GM19193 (cell line): ENCODE results near the gene RPL18A.

Experiments used
- POLR2A ChIP-seq: IDR thresholded peaks from 4 replicates; pipeline ENCODE4 v1.6.1; 2011; ENCODE audit not compliant: insufficient read depth, insufficient read length; ENCODE audit errors: extremely low read depth

Gene RPL18A

DNA sequence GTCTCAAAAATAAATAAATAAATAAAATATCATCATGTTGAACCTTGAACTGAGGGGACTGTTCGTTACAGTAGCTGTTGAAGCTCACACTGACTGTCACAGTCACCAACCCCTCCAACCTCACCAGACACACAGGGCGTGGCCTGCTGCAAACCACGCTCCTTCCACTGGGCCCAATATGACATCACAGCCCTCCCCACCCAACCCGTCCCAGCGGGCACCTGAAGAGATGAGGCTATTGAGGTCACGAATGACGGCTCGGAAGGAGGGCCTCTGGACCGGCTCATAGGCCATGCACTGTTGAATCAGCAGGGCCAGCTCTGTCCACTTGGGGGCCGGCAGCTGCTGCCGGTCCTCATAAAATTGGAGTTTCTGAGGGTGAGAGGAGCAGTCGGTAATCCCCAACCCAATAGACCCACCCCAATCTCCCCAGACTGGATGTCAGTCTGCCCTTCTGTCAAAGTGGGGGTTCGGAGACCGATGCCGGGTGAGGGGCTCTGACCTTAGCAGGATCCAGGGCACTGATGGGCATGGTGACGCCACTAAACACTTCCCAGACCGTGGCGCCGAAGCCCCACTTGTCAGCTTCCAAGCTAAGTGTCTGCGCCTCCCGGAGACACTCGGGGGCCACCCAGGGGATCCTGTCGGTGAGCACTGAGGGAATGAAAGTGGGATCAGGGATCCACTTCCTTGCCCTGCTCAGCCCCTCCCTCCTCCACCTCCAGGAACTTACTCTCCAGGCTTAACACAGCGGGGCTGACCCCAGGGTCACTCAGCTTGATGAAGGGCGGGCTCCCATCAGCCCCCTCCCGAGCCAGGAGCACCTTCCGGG, 25.1 kb upstream of the RPL18A start:
- no peak for TF ChIP-seq POLR2A

DNA sequence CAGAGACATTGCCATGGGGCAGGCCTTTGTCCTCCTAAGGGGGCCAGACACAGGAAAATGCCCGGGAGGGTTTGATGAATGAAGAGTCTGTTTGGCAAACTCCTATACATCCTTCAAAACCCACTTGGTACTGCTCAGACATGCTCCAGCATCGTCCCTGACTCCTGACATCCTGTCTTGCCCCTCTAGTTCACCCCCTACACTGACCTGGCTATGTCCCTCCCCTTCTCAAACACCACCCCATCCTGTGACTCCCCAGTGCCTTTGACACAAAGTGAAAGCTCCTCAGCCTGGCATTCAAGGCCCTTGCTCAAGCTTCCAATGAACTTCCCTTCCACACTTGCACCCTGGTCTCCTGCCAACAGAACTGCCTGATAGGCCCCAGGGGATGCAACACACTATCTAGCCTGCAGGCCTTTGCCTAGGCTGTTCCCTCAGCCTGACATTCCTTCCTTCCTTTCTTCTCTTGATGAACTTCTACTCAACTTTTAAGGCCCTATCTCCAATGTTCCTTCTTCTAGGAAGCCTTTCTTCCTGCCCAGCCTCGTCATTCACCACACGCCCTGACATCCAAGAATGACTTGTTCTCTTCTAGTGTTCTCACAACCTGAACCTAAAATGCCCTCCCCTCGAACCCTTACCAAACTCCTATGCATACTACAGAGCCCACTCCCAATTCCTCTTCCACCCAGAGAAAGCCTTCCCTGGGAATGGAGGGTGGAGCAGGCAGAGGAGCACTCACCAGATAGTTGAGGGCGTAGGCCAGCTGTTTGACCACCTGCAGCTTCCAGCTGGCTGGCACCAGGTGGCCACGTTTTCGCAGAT, 24.3 kb upstream of the RPL18A start:
- TF ChIP-seq POLR2A, result no peak

DNA sequence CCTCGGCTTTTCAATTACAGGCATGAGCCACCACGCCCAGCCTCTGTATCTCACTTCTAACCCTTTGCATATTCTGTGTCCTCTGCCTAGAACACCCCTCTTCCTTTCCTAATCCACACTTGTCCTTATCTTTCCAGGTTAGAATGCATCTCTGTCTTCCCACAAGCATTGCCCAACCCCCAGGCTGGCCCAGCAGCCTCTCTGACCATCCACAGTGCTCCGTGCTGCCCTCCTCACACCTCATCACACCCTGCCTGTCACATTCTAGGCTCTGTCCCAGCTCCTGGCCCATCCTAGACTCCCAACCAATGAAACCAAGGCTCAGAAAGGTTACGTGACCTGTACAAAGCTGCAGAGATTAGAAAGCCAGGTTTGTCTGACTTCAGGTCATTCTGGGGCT, 23.2 kb upstream of the RPL18A start:
- TF ChIP-seq POLR2A, result no peak

DNA sequence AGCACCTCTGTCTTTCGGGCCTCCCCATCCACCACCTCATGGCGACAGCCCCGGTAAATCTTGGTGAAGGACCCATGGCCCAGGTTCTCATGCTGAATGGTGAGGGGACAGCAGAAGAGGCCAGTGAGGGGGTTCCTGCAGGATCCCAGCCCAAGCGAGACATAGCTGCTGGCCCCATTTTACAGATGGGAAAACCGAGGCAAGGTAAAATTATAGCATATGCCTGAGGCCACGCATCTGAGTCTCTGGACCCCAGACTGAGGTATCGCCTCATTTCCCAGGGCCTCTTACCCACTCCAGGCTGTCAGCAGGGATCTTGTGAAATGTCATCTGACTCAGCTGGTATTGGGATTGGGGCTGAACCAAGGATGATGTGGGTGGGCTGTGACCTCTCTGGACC, 21.7 kb upstream of the RPL18A start:
- TF ChIP-seq POLR2A, result no peak

DNA sequence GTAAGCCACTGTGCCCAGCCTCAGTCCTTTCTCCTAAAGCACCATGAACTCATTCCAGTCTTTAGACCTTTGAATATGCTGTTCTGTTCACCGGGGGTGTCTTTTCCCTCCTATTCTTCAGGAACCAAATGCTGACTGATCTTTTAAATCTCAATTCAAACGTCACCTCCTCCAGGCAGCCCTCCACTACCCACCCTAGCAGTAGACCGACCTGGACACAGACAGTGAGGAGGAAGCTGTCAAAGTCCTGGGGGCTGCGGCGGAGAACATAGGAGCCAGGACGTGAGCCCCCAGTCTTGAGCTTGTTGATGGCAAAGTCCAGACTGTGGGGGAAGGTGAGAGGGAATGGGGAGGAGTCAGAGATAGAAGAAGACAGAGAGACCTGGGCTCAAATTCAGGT, 19.7 kb upstream of the RPL18A start:
- TF ChIP-seq POLR2A, result no peak

DNA sequence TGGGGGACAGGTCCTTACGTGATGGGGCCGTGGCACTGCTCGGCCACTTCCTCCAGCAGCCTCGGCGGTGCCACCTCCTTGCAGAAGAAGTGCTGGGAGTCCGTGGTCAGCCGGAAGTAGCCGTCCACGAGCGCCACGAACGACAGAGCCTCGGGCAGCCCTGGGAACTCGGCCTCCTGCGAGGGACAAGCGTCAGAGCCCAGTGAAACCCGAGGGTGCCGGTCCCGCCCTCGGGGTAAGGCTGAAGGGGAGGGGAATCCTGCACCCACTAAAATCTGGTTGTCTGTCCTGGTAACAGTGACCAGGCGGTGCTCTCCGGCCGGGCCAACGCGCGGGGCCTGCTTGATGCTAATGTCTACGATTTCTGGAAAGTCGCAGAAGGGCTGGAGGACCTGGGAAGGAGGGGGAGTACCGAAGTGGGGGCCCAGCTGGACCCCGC, 18.3 kb upstream of the RPL18A start:
- no peak for TF ChIP-seq POLR2A

DNA sequence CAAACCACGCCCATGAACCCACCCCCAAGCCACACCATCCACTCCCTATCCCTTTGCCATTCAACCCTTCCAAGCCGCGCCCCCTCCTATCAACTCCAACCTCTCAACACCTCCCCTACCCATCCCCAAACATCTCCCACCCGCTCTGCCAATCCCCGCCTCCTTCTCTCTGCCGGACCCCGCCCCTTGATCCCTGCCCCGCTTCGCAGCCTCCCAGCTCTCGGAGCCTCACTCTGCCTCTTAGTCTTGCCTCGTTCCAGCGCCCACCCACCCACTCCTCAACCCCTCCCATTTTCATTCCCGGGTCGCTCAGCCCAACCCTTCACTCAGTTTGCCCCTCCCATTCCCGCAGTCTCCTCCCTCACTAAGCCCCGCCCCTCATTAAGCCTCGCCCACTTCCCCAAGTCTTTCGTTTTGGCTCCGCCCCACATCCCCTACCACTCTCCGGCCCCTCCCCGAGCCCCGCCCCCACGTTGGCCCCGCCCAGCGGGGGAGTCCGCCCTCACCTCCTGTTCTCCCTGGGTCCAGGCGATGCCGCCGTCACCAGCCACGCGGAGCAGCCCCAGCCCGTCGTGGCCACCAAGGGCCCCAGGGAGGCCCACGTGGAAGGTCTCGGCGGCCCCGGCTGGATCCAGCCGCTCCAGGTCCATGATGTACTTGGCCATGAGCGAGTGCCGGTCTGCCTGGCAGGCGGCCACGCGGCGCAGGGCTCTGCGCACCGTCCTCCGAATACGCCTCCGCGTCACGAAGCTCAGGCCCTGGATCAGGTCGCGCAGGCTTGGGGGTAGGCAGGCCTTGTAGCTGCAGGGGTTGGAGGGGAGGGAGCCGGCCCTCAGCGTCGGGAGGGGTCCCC, 17.7 kb upstream of the RPL18A start:
- TF ChIP-seq POLR2A, result no peak

DNA sequence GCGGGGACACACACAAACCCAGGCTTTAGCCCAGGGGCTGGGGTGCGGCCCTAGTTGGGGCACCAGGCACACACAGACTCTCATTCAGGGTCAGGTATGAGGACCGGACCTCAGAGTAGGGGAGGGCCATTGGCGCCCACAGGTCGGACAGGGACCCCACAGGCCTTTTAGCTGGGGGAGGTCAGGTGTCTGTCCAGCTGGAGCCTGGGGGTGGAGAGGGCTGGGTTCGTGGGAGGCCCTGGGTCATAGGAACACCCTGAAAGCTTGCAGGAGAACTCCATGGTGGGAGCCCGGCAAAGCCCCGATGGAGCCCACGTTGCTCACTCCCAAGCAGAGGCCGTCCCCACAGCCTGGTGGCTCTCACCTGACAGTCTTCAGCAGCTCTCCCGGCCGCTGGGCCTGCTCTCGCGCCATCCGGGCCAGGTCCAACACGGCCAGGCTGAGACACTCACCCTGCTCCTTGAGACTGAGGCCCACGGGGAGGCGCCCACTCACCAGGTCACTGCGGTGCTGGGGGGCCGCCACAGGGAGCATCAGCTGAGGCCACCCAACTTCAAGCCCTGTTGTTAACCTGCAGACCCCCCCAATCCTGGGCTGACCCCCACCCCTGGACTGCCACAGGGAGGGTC, 16.9 kb upstream of the RPL18A start:
- no peak for TF ChIP-seq POLR2A

DNA sequence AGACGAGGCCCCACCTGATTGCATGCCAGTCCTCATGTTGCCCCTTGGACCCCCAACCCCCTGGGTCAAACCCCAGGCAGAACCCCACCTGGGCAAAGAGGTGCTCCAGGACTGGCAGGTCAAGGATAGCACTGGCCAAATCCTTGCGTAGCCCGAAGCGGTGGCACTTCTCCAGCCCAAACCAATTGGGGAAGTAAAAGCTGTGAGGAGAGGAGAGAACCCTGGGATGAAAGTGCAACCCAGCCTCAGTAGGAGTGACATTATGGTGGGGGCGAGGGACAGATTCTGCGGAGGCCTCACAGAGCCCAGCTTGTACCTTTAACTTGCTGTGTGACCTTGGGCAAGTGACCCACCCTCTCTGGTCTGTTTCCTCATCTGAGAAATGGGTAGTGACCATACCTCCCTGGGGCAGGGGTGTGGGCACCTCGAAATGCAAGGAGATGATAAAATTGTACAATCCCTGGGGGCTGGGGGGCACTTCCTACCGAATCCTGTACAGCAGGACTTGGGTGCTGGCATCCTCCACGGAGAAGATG, 16.4 kb upstream of the RPL18A start:
- no peak for TF ChIP-seq POLR2A

DNA sequence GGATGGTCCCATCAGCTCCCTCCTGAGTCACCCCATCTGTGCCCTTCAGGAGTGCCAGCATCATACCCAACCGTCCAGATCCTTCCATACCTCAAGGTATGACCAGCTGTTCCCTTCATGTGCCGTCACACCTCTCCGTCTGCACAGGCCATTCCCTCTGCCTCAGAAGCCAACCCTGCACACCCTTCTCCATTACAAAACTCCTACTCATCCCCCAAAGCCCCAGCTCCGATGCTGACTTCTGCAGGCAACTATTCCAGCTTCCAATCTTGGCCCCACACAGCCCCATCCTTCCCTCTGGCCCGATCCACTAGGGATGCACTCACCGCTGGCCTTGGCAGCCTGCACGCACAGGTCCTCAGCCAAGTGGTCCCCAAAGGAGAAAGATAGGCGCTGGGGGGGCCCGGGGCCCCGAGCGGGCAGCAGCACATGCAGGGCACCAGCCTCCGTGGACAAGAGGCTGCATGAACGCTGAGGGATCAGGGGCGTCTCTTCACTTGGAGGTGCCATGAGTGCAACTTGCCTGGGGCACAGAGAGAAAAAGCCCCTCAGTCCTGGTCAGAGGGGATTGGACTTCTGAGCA, 15.7 kb upstream of the RPL18A start:
- no peak for TF ChIP-seq POLR2A

DNA sequence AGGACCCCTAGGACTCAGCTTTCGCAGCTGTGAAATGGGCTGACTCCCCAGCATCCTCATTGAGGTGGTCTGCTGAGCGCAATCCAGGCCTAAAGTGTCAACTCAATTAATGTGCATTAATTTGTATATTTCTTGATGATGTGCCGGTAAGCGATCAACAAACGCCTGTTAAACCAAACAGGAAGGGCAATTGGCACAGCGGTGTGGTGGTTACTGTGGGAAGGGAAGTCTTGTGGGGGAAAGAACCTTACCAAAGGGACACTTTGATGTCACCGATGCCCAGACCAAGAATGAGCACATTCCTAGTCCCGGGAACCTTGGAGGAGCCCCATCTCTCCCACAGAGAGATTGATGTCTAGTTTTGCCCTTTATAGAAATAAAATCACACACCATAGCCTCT, 13.6 kb upstream of the RPL18A start:
- TF ChIP-seq POLR2A, result no peak

DNA sequence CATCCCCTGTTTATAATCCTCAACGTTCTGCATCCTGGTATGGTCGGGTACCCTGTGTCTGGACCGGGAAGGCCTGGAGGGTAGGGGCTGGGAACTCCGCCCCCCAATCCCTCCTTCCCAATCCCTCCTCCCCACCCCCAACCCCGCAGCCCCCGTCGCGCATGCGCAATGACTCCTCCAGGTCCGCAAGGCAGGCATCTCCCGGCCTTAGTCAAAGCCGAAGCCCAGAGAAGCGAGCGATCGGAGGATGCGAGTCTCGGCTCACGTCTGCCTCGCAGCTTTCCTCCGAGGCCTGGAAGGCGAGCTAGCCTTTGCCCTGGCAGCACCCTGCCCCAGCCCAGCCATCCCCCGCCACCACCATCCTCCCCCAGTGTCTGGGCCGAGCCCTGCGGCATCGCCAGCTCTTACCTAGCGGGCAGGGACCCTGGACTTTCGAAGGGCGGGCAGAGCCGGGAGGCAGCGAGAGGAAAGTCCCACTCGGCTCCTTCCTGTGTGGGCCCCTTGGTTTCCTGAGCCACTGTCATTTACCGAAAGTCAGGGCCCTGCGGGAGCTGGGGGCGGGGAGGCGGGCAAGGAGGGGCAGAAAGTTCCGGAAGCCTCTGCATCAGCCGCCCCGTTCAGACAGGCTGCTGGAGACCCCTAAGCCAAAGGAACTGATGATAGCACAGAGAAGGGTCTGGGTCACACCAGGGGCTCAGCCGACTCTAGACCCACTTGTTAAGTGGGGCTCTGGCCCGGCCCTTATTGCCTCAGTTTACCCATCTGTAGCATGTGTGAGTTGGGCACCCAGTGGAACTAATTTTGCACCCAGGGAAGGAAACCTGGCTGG, 12.0 kb upstream of the RPL18A start, which contains the start of gene JAK3:
JAK3 (minus strand) TSS at position 445 of the 829 bp plus-strand sequence. CDS start 3,565 bp downstream, outside the sequence.
- TF ChIP-seq POLR2A, result peak; percentile 86
